CD4-positive, alpha-beta T cell treated with Interferon alpha-2 for 1 hour (primary cell): ENCODE results near the gene PLEKHF1.
"Not testable (repeated sequence)": the region's sequence is repeated elsewhere in the genome, so short reads cannot be mapped to it uniquely, and the experiment has no call there.

ENCODE experiments used
- DNase-seq, 2 donors: peaks; one replicate each; pipeline ENCODE4 v3.0.0-alpha.2; 2020 to 2022

The PLEKHF1 gene, protein sequence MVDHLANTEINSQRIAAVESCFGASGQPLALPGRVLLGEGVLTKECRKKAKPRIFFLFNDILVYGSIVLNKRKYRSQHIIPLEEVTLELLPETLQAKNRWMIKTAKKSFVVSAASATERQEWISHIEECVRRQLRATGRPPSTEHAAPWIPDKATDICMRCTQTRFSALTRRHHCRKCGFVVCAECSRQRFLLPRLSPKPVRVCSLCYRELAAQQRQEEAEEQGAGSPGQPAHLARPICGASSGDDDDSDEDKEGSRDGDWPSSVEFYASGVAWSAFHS

DNA sequence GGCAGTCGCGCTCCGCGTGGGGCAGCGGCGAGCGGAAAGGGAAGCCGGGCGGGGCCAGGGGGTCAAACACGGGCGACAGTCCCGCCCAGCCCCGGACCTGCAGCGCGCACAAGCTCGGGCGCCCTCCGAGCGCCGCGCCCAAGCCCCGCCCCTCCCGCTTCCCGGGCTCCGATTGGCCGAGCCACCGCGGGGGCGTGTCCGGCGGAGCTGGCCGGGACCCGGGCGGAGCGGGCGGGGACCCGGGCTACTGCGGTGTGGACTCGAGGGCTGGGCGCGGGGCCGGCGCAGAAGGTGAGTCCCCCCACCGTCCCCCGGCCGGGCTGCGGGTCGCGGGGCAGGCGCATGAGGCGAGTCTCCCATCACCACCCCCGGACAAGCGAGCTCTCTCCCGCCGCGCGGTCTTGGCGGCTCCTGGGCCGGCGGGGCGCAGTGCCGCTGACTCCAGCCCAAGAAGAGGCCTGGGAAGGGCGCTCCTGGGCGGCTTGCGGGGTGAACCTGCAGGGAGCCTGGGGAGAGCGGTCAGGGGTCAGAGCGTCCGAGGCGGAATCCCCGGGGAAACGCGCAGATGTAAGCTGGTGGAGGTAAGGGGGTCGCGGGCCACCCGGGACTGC is at the start of gene PLEKHF1:
Gene PLEKHF1, plus strand, starts transcription at position 247 of the 611 bp plus-strand sequence. CDS start 8,379 bp downstream, outside the sequence.
- DNase-seq, result peak; percentile 79 to 88

DNA sequence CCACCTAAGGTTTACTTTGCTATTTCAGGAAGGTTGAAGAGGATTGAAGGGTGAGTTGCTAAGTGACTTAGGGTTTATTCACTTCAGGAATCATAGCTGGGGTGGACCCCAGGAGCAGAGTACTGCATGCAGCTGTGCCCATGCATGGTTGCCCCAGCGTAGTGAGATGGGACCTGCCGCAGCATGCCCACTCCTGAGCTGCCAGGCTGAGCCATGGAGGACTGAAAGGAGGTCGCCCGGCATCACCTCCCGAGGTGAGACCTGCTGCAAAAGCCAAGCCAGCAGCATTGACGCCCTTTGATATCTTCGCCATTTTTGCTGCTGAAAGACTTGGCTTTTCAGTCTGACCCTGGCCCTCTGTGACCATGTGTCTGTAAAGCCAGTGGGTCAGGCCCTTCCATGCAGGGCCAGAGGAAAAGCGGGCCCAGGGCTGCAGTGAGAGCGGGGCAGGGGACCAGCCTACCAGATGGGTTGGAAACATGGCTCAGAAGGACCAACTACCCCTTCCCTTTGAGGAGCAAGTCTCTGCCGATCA is 49.3 kb upstream of the PLEKHF1 start:
- DNase-seq, result no peak

DNA sequence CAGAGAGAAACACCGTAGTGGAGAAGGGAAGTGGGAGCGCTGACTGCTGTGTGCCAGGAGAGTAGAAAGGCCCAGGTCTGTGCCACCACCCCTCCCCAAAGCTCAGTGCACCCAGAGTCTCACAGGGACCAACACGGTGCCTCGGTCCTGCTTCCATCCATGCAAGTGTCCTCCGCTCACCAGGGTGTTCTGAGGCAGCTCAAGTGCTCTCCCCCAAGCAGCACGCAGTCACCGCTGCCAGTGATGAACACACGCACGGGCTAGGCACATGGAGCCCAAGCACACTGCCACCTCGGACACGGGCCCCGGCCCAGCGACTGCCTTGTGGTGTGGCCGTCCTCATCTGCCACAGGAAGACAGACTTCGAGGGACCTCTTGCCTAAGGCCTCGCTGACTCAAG is 48.7 kb upstream of the PLEKHF1 start:
- DNase-seq, result no peak

DNA sequence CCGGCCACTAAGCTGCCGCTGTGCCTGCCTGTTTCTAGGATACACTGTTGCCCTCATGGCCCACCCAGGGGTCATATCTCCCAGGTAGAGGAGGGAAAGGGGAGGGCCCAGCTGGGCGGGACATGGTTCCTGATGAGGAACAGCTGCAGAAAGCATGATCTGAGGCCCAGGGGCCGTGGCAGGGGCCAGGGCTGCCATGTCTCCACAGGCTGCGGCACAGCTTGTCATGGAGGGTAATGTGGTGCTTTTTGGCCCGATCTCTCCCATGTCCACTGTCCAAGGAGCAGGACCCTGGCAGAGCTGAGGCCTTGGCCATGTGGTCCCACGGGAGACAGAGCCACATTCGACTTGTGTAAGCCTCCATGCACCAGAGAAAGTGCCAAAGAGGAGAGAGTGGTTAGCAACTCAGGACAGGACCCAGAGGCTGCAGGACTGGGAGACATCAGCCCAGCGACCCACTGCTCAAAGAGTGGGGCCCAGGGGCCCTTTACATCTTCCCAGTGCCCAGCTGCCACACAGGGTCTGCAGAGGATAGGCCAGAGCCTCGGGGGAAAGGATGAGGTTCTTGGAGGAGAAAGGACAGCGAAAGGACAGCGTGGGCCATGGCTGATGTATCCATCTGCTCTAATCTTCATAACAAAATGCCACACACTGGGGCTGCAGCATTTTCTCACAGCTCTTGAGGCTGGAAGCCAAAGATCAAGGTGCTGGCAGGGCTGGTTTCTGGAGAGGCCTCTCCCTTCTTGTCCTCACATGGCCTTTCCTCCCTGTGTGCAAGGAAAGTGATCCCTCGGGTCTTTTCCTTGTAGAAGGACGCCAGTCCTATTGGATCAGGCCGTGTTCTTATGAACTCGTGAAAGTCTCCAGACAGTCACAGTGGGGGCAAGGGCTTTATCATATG is 47.6 kb upstream of the PLEKHF1 start:
- DNase-seq, result no peak

DNA sequence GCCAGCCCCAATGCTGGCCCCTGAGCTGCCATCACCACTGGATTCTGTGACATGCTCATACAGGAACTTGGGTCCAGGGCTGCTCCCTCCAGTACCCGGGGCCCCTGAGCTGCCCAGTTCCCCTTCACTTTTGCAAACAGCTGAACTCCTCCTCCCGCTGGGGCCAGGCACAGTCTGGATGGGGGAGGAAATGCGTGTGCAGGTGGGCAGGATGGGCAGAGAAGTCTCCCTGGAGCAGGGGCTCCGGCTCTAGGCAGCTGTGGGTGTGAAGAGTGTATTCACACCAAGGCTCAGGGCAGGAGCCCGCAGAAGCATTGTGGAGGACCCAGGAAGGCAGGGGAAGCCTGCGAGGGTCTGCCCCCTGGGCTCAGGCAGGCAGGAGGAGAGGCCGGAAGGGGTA is 46.8 kb upstream of the PLEKHF1 start:
- no peak for DNase-seq

DNA sequence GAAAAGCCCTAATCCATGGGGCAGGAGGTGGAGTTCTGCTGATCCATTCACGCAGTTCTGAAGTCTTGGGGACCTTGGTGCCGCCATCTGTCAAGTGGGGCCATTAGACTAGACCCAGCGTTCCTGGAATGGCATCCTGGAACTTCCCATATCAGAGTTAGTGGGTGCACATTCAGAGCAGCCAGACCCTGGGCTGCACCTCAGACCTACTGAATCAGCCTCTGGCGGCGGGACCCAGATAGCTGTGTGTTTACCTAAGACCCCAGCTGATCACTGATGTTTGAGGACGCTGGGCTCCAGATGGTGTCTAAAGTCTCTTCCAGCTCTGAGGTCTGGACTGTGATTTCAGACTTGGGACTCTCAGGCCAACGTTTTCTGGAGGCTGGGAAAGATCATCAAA is 46.4 kb upstream of the PLEKHF1 start:
- DNase-seq, result no peak

DNA sequence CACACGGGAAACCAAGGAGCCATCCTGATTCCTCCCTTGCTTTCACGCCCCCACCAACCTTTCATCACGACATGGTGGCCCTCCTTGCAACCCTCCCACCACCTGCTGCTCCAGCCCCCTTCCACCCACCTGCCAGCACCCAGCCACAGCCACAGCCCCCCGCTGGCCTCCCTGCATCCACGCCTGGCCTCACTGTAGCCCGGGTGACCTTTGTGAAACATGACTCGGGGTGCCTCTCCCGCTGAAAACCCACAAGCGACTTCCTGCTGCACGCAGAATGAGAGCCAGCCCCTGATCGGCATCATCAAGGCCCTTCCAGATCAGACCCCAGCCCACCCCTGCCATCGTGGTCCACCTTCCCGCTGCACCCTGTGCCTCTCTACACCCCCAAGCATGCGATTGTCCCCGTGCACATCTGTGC is 44.3 kb upstream of the PLEKHF1 start:
- no peak for DNase-seq

DNA sequence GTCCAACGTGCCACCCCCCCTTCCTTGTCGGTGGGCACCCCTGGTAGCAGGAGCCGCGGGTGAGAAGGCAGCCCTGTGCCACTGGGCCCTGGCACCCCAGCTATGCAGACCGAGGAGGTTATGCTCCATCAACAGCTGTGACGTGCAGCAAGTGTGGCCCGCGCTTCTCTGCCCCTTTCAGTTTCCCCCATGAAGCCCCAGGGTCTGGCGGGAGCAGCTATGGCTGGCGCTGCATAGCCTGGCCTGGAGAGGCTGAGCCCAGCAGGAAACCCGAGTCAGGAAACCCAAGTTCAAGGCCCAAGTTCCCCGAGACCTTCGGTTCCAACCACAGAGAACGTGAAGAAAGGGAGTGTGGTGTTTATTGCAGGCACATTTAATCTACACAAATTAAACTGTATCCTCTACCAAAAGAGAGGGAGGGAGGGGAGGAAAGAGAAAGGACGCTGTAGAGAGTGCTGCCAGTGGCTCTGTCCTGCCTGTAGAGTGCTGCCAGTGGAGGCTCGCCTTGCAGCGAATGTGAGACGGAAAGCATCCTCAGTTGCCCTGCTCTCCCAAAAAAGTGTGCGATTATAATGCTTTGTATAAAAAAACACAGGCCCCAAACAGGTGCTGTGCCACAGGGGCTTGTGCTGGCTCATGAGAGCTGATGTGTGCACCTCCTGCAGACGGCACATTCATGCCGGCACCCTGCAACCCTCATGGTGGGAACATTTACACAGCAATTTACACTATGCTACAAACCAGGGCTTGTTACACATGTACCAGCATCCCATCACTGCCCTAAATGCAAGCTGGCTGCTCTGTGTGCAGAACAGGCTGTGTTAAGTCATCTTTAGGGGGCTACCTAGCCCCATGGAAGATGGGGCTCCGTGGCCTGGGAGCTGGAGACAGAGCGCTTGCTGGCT is 42.8 kb upstream of the PLEKHF1 start:
- peak in 1 of 2 donors; percentile 42 for DNase-seq

DNA sequence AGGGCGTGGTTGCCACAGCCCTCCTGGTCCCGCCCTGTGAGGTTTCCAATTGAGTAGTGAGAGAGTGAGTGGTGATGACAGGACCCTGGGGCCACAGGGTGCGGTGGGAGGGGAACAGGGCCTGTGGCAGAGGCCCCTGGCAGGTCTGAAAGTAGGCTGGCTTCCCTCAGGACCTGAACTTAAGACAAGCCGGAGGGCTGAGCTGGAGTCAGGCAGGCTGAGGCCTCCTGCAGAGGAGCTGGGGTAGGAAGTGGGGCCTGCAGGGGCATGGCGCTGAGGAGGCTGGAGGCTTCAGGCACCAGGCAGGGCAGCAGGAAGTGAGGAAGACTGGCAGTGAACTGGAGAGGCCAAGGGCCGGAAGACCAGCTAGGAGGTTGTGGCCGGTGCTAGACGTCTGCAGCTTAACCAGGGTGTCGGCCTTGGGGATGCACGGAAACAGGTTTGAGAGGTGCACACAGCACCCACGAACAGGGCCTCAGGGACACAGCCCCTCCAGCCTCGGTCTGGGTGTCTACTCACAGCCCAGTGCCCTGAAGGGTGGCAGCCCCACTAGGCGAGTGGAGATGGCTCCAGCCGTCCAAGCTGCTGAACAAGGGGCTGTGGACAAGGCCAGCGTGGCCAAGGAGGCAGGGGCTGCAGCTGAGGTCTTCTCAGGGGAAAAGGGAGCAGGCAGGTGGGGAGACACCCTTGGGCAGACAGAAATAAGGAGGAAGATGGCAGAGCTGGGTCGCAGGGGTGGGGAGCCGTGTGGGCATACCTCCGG is 41.4 kb upstream of the PLEKHF1 start:
- peak; percentile 11 to 41 for DNase-seq

DNA sequence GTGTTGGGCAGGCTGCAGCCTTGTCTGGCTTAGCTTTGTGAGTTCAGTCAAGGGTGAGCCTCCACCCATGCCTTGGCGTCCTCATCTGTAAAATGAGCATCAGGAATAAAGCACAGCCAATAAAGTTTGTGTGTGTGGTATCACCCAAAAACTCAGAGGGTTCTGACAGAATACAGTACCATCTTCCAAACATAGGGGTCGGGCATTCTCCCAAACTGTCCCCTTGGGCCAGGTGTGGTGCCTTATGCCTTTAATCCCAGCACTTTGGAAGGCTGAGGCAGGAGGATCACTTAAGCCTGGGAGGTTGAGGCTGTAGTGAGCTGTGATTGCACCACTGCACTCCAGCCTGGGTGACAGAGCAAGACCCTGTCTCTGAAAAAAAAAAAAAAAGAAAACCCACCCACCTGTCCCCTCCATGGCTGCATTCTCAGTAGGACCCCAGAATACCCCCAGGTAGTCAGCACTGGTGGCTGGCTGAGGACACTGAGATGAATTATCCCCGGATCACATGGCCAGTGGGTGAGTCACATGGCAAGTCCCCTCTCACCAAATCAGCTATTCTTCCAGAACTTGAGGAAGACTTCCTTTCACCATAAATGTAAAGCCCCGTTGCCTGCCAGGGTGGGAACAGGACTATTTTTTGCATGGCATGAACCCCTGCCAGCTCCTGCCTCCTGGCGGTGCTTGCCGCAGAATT is 40.6 kb upstream of the PLEKHF1 start:
- no peak for DNase-seq

DNA sequence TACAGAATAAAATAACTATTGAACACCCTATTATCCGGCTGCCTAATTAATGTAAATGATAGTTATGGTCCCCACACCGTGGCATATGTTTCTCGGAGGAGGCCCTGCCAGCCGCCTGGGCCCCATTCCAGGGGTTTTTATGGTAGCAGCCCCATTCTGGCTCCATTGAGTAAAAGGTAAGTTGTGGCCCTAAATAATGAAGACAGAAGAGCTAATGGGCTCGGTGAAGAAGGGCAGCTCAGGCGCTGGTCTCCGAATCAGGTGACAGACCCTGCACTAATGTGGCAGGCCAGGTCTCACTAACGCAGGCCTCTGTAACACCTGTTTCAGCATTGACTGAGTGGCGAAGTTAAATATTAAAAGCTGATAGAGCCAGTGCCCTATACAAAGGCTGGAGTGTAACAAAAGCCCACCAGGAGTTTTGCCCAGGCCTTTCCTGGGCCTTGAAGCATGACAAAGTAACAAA is 40.0 kb upstream of the PLEKHF1 start:
- DNase-seq, result no peak

DNA sequence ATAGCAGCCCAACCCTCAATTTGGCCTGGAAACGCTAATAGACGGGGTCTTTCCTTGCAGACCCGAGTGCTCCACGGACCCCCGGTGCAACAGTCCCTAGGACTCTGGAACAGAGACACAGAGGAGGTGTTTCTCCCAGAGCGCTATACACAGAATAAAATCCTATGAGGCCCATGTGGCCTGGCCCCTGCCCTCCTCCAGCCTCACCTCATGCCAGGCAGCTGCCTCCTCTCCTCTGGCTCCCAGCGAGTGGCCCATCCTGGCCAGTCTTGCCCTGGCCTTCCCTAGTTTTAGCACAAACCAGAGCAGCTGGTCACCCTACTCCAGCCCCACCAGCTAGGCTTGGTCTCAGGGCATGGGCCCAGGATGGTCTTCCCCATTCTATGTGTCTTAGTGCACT is 38.9 kb upstream of the PLEKHF1 start:
- no peak for DNase-seq

DNA sequence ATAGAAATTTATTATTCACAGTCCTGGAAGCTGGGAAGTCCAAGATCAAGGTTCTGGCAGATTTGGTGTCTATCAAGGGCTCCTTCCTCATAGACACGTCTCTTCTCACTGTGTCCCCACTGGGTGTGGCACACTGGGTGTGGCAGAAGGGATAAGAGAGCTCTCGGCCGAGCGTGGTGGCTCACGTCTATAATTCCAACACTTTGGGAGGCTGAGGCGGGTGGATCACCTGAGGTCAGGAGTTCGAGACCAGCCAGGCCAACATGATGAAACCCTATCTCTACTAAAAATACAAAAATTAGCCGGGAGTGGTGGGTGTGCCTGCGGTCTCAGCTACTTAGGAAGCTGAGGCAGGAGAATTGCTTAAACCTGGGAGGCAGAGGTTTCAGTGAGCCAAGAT is 38.4 kb upstream of the PLEKHF1 start:
- DNase-seq, result not testable (repeated sequence)

DNA sequence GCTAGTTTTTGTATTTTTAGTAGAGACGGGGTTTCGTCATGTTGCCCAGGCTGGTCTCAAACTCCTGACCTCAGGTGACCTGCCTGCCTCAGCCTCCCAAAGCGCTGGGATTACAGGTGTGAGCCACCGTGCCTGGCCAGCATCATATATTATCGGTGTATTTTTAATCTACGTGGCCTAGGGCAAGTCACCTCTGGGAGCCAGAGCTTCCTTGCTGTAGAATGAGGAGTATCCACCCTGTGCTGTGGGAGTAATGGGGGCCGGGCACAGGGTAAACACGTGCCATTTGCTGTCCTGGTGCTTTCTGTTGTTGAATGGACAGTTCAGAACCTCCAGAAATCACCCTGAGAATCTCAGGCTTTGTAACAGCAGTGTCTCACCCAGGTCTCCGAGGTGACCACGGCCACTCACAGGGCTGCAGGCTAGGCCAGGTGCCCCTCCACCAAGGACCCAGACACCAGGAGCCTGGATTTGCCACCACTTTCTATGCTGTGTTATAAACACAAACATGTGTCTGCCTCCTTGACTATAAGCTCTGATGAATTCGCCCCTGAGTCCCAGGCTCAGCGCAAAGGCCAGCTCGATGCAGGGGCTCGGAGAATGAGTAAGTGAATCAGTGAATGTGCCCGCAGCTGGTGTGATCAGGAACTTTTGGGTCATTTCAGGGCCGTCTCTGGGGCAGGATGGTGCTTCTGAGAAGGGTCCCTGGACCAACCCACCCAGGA is 36.4 kb upstream of the PLEKHF1 start:
- DNase-seq, result no peak

DNA sequence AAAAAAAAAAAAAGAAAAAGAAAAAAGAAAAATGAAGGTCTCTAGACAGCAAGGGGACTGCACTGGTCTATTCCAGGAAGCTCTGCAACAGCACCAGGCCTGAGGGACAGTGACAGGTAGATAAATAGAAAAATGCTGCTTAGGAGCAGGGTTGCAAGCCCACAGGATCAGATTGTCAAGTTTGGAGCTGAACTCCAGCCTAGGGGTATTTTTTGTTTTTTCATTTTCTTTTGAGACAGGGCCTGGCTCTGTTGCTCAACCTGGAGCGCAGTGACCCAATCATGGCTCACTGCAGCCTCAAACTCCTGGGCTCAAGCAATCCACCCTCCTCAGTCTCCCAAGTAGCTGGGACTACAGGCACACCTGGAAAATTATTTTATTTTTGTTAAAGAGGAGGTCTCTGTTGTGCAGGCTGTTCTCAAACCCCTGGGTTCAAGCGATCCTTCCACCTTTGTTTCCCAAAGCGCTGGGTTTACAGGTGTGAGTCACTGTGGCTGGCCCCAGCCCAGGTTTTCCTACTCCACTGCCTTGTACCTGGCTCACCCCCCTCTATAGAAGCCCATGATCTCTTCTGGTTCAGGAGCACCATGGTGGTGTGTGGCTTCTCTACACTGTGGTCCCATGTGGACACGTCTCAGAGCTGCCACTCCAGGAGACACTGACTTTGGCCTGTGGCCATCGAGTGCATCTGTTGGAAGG is 35.3 kb upstream of the PLEKHF1 start:
- DNase-seq, result no peak

DNA sequence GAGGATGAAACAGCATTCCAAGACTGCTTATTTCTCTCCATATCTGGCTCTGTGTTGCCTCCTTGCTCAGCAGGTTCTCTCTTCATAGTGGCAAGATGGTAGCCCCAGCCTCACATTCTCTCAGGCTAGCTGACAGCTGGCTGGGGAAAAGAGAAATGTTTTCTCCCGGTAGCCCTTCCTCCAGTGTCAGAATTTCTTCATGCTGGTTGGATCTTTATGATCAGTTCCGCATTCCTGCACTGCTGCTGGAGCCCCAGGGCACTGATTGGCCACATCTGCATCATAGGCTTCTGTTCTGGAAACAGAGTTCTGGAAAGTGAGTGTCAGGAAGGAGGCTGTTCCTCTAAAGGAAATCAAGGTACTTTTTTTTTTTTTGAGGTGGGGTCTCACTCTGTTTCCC is 34.6 kb upstream of the PLEKHF1 start:
- no peak for DNase-seq

DNA sequence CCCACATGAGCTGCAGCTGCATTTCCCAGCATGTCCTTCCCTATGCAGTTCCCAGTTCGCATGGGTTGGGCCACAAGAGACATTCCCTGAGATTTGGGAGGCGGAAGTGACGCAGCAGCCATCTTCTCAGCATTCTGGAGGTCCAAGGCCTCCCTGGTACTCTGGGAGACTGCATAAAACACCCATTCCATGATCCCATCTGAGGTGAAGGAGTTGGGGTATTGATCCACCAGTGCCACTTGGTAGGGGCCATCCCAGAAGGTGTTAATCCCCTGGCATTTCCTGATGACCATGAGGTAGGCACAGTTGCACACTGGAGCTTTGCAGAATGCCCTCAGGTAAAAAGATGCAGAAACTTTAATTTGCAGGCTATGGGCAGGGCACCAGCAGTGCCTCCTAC is 33.8 kb upstream of the PLEKHF1 start:
- DNase-seq, result no peak

DNA sequence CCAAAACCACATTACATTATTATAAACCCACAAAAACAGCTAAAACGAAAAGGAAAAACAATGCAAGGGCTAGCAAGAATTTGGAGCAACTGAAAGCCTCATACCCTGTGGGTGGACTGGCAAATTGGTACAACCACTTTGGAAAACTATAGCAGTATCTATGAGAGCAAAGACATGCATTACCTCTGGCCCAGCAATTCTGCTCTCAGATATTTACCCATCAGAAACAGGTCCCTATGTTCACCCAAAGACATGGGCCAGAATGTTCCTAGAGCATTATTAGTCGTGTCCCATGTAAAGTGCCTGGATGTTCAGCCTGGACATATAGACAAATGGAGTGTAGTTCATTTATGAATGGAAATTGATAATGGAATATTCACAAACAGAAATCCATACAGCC is 31.3 kb upstream of the PLEKHF1 start:
- no peak for DNase-seq

DNA sequence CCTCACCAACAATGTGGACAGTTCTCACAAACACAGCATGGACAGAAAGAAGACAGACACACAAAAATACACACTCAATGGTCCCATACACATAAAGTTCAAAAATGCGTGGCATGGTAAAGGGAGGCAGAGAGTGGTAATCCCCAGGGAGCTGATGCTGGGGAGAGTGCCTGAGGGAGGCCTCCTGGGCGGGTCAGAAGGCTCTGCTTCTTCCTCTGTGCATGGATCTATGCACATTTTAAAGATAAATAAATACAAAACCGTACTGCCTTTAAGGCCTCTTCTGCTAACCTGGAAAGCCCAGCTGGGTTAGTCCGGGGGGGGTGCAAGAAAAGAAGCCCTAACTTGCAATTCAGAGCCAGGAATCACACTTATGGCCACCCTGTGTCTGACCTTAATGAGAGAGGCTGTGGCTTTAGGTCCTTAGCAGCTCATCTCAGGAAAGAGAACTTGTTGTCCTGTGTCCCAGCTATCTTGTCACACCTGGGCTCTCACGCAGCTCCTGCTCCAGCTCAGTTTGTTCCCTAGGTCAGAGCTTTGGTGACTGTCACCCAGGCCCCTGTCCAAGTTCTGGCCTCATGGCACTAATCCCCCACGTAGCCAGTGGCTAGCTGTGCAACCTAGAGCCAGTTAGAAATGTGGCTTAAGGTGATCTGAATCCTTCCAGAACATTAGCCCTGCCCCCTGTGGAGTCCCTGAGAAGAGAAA is 30.7 kb upstream of the PLEKHF1 start:
- no peak for DNase-seq
